Measurements from ENCODE around the gene SPON2.

DNA sequence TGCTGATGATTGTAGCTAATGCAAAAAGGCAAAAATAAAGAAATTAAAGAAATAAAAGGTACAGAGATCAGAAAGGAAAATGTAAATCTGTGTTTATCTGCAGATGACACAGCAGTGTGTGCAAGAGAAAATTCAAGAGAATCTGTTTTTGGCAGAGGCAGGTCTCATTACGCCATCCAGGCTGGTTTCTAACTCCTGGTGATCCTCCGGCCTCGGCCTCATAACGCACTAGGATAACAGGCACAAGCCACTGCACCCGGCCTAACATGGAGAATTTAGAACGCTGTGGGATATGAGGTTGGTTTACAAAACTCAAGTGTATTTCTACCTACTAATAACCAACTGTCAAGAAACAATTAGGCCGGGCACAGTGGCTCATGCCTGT lies 47.2 kb upstream of the SPON2 start:
- TF ChIP-seq POLR2A (IDR thresholded peaks at IDR 0.05; ENCODE audit: low read depth, low read length): no peak
- TF ChIP-seq POLR2AphosphoS5 (IDR thresholded peaks at IDR 0.05; ENCODE audit: low read depth, low read length): no peak
- no peak for TF ChIP-seq TAF1 (IDR thresholded peaks at IDR 0.05; ENCODE audit: borderline replicate concordance, low read depth, low read length)

Data from GM12892 (cell line).